ENCODE data around the gene CIDEB.

DNA sequence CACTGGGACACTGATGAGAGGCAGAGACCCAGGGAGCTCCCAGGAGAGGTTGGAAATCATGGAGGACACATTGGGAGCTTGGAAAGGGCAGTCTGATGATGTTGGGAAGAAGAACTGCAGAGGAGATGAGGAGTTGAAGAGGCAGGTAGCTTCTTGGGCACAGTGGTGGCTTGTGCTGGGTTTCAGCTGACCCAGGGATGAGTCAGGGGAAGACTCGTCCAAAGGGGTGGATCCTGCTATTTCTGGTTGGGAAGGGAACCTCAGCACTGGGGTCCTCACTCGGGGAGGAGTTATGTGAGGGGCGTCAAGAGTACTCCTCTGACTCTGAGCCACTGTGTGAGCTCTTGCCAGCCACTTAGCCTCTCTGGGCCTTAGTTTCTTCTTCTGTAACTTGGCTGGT is 15.6 kb upstream of the CIDEB start:
- TF ChIP-seq, protein P1, sequence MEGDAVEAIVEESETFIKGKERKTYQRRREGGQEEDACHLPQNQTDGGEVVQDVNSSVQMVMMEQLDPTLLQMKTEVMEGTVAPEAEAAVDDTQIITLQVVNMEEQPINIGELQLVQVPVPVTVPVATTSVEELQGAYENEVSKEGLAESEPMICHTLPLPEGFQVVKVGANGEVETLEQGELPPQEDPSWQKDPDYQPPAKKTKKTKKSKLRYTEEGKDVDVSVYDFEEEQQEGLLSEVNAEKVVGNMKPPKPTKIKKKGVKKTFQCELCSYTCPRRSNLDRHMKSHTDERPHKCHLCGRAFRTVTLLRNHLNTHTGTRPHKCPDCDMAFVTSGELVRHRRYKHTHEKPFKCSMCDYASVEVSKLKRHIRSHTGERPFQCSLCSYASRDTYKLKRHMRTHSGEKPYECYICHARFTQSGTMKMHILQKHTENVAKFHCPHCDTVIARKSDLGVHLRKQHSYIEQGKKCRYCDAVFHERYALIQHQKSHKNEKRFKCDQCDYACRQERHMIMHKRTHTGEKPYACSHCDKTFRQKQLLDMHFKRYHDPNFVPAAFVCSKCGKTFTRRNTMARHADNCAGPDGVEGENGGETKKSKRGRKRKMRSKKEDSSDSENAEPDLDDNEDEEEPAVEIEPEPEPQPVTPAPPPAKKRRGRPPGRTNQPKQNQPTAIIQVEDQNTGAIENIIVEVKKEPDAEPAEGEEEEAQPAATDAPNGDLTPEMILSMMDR (IDR thresholded peaks at IDR 0.05): no peak
- TF ChIP-seq POLR2A (IDR thresholded peaks at IDR 0.05): no peak

Measured in body of pancreas (tissue), 4 donors.